ENCODE measurements around the gene MSX1.

- no peak for TF ChIP-seq POLR2A (IDR thresholded peaks at IDR 0.05; ENCODE audit: control extremely low read depth in 1 of 2, low read depth in 2 of 2, low read length in 2 of 2)
- no peak for TF ChIP-seq CTCF (IDR thresholded peaks at IDR 0.05; ENCODE audit: control extremely low read depth in 1 of 3, insufficient read depth in 1 of 3, low read depth in 1 of 3, low read length in 3 of 3)
- no peak for TF ChIP-seq EZH2 (IDR thresholded peaks at IDR 0.05; ENCODE audit: low read depth, low read length, severe bottlenecking)
- TF ChIP-seq POLR2AphosphoS5 (IDR thresholded peaks at IDR 0.05; ENCODE audit: low read depth, low read length), result no peak
- no peak for TF ChIP-seq TEAD4 (IDR thresholded peaks at IDR 0.05; ENCODE audit: low read depth, low read length)
- no peak for TF ChIP-seq GABPA (IDR thresholded peaks at IDR 0.05; ENCODE audit: borderline replicate concordance, insufficient read depth, low read length)
- TF ChIP-seq SIX5 (IDR thresholded peaks at IDR 0.05; ENCODE audit: low read depth, low read length), result no peak
- no peak for TF ChIP-seq CTBP2 (IDR thresholded peaks at IDR 0.05; ENCODE audit: borderline replicate concordance, insufficient read depth, insufficient read length, low read length)
- TF ChIP-seq SP4 (IDR thresholded peaks at IDR 0.05; ENCODE audit: low read length), result no peak
Measured at GRCh38 chr4:4851906-4852305, 7.6 kb upstream of the MSX1 start.
